ENCODE measurements around the gene CBLL2. TPM values are rescaled to one million over a fixed set of nuclear protein-coding genes. Genes with fewer than 3 reads are reported as not detected.

CBLL2 gene
- polyA plus RNA-seq, 1 donor: not detected

Other genes with a start within 250 kb of the CBLL2 start
- gene PHEX, start 240.6 kb upstream of the CBLL2 start, polyA plus RNA-seq: 0.55 TPM